Spleen (tissue), 7 donors: ENCODE results near the gene DDX51.

Source experiments
- POLR2A ChIP-seq, 3 donors: fragments of 450-650 bp; IDR thresholded peaks; one replicate each; pipeline ENCODE4 v1.5.1; 2017; ENCODE audit warnings: antibody characterized with exemption in 3 of 3, mild to moderate bottlenecking in 1 of 3
- POLR2AphosphoS5 ChIP-seq, 3 donors: sonication (generic); formaldehyde crosslinking; IDR thresholded peaks; one replicate each; pipeline ENCODE4 v1.5.1; 2017; ENCODE audit warnings: antibody characterized with exemption in 3 of 3
- TF ChIP-seq, protein P1 (sequence below), 11 experiments: fragments of 200-600 bp in 7 of 11; fragments of 450-650 bp in 4 of 11; sonication (generic) in 4 of 11; IDR thresholded peaks in 8 of 11; conservative IDR thresholded peaks in 3 of 11; 1 replicate in 7 of 11; 2 replicates in 4 of 11; pipeline versions ENCODE4 v1.4.0 to v1.8.0; 2016 to 2021; ENCODE audit warnings: antibody characterized with exemption in 11 of 11, inconsistent platforms in 4 of 11, mild to moderate bottlenecking in 1 of 11
- donor health status: DM: no; HTN: no; CAD: no; lungs with moderate emphysema.
- donor health status: DM: no; HTN: no; CAD: no.
- donor health status: DM: no; HTN: no; CAD: no.

DNA sequence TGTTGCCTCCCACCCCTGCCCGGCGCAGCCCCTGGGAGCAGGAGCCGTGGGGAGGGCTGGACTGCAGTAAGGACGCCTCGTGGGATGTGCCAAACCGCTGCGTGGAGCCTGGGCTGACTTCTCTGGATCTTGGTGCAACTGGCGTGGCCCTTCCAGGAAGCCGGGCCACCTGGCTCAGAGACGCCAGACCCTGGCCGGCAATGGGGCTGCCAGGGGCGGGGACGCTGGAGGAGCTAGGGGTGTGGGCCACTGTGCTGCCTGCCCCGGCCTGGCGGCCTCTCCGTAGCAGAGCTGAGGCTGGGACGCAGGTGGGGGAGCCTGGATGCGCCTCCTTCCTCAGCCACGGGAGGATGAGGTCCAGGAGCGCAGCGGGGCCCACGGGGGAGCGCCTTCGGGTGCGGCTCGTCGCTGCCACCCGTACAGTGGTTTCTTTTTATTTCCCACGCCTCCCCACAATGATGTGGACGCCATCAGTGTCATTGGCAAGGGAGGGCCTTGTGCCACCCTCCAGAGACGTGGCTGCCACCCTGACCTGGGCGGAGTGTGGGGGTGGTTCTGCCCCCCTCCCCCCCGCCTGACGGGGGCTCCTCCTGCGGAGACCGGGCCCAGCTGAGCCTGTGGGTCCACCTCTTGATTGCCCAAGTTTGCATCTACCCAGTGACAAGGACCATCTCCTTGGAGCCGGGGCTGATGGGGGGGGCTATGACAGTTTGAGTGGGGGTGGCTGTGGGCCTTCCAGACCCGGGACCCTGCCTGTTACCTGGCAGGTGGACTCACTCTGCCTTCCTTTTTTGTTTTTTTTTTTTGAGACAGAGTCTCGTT lies 11.3 kb downstream of the DDX51 start:
- TF ChIP-seq, protein P1, sequence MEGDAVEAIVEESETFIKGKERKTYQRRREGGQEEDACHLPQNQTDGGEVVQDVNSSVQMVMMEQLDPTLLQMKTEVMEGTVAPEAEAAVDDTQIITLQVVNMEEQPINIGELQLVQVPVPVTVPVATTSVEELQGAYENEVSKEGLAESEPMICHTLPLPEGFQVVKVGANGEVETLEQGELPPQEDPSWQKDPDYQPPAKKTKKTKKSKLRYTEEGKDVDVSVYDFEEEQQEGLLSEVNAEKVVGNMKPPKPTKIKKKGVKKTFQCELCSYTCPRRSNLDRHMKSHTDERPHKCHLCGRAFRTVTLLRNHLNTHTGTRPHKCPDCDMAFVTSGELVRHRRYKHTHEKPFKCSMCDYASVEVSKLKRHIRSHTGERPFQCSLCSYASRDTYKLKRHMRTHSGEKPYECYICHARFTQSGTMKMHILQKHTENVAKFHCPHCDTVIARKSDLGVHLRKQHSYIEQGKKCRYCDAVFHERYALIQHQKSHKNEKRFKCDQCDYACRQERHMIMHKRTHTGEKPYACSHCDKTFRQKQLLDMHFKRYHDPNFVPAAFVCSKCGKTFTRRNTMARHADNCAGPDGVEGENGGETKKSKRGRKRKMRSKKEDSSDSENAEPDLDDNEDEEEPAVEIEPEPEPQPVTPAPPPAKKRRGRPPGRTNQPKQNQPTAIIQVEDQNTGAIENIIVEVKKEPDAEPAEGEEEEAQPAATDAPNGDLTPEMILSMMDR (IDR thresholded peaks at IDR 0.05 in 8 of 11, conservative IDR thresholded peaks at IDR 0.05 in 3 of 11), result no peak
- TF ChIP-seq POLR2A (IDR thresholded peaks at IDR 0.05) (no peak), POLR2AphosphoS5 (IDR thresholded peaks at IDR 0.05) (peak in 2 of 3 donors; percentile 13 to 43)
